Effector CD4-positive, alpha-beta T cell (primary cell): Measurements from ENCODE around the gene ZNF160.
"Not testable (repeated sequence)": the region's sequence is repeated elsewhere in the genome, so short reads cannot be mapped to it uniquely, and the experiment has no call there.

ENCODE experiments used
- DNase-seq: peaks from one replicate; pipeline ENCODE4 v3.0.0-alpha.2; 2020

ZNF160 gene

DNA sequence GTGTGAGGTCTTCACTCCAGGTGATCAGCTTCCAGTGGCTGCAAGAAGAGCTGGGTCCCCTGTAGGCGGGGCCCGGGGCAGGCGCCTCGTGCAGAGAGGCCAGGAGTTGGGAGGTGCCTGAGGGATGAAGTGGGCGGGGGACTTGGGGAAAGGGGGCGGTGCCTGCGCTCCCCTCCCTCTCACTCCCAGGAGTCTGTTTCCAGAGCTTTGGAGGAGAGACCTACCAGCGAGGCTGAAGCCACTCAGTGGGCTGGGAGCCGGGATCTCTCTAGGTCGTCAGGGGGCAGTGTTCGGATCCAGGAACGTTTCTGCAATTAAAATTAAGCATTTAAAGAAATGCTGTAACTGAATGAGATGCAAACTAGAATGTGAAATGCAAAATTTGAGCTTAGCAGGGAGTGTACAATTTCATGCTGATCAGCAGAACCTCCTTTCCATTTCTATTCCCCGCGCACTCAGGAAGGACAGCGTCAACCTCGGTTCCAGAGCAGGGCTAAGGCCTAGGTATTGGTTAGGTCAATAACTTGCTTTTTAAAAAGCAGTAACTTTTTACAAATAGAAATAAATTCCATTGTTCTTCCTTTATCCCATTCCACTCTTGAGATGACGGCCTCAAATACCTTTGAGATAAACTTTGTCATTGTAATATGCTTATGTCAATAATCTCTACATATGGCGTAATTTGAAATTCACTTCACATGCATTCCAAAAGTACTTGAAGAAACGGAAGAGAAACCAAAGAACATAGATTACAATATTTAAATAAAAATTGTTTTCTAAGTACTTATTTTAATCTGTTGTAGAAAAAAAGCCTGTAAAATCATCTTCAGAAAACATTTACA, 11.6 kb downstream of the ZNF160 start:
- DNase-seq = no peak

DNA sequence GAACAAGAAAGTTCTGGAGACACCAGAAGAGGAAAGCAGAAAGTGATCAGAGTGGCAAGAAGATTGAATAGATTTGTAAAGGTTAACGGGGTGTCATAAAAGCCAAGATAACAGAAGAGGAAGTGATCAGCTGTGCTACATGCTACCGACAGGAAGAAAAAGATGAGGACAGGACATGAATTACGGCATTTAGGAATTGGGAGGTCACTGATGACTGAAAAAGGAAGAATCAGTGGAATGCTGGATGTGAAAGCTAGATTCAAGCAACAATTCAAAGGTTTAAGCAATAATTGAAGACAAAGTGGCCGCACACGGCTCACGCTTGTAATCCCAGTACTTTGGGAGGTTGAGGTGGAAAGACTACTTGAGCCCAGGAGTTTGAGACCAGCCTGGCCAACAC, 15.1 kb downstream of the ZNF160 start:
- no peak for DNase-seq

DNA sequence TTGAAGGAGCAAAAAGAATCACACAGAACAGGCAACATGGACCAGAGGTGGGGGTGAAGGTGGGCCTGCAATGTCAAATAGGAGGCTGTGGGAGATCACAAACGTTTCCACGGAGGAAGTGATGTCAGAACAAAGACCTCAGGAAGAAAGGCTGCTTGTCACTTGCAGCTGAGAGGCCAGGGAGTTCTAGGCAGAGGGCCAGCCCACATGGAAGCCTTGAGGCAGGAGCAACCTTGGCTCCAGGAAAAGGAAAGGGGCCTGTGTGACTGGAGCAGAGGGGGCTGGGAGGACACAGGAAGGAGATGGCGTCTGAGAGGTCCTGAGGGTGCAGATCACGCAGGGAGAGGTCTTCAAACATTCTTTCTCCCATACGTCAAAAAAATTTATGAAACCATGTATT, 16.3 kb downstream of the ZNF160 start:
- DNase-seq = no peak

DNA sequence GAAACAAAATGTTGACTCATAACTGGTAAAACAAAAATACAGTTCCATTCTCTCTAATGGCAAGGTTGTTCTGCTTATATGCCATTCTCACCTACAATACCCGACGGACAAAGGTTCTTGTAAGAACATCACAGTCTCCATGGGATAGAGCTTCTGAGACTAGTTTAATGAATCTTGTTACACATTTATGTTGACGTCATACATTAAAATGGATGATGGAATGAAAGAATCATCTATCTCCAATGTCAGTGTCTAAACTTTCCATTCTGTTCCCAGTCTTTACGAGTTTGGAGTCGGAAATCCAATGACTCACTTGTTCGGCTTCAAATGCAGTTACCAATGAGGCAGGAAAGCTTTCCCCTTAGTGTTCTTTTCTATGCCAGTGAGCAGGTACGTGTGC, 17.7 kb downstream of the ZNF160 start:
- no peak for DNase-seq

DNA sequence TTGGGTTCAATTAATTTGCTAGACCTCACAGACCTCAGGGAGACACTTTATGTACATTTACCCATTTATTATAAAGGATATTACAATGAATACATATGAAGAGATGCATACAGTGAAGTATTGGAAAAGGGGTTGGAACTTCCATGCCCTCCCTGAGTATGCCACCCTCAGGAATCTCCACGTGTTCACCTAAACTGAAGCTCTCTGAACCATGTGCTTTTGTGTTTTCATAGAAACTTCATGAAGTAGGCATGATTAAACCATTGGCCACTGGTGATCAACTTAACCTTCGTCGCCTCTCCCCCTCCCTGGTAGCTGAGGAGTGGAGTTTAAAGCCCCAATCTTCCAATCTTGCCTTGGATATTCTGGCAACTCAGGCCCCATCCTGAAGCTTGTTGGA, 20.3 kb downstream of the ZNF160 start:
- DNase-seq = no peak

DNA sequence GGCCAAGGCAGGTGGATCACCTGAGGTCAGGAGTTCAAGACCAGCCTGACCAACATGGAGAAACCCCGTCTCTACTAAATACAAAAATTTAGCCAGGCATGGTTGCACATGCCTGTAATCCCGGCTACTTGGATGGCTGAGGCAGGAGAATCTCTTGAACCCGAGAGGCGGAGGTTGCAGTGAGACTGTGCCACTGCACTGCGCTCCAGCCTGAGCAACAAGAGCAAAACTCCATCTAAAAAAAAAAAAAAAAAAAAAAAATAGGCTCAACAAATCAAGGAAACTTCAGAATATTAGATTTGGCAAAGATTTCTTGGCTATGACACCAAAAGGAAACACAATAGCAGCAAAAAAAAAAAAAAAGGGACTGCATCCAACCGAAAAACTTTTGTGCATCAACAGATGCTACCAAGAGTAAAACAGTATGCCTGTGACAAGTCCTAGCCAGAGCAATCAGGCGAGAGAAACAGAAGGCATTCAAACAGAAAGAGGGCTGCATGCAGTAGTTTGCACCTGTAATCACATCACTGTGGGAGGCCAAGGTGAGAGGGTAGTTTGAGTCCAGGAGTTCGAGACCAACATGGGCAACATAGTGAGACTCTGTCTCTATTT, 23.8 kb downstream of the ZNF160 start:
- no peak for DNase-seq

DNA sequence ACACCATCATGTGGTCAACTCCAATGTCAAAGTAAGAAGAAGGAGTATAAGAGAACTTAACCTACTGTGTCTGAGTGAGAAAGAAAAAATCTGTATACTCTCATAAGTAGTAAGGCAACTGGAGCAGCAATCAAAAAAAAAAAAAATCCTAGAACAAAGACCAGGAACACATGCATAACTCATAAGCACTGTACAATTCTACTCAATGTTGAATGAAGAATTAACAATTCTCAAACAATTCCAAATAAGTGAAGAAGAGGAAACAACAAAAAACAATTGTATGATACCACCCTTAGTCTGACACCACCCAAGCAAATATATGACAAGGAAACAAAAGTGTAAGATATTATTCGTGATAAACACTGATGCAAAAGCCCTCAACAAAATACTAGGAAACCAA, 24.6 kb downstream of the ZNF160 start:
- no peak for DNase-seq

DNA sequence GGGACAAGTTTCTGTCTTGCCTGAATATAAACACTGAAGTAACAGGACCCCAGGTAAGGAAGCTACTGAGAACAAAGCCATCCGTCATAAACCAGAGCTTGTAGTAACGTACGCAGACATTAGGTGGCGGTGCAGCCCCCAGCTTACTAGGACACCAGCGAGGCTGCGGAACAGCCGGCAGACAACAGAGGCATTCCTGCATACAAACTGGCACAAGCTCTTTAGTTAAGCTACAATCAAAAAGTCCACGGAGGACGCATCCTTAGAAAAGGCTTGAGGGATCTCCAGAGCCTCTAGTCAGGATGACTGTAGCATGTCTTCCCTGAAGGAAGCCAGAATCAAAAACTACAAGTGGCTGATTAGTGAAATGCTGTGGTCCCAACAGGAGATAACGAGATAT, 26.2 kb downstream of the ZNF160 start:
- no peak for DNase-seq

DNA sequence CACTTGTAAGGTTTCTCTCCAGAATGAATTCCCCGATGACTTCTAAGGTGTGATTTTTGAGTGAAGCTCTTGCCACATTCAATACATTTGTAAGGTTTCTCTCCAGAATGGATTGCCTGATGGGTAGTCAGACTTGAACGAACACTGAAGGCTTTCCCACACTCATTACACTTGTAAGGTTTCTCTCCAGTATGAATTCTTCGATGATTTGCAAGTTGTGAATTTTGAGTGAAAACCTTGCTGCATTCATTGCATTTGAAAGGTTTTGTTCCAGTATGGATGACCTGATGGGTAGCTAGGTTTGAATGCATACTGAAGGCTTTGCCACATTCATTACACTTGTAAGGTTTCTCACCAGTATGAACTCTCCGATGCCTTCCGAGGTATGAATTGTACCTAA, 34.4 kb downstream of the ZNF160 start:
- no peak for DNase-seq

DNA sequence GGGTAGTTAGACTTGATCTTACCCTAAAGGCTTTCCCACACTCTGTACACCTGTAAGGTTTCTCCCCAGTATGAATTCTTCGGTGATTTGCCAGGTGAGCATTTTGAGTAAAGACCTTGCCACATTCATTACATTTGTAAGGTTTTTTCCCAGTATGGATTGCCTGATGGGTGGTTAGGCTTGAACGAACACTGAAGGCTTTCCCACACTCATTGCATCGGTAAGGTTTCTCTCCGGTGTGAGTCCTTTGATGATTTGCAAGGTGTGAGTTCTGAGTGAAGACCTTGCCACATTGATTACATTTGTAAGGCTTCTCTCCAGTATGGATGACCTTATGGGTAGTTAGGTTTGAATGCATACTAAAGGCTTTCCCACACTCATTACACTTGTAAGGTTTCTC, 35.0 kb downstream of the ZNF160 start:
- DNase-seq = no peak

DNA sequence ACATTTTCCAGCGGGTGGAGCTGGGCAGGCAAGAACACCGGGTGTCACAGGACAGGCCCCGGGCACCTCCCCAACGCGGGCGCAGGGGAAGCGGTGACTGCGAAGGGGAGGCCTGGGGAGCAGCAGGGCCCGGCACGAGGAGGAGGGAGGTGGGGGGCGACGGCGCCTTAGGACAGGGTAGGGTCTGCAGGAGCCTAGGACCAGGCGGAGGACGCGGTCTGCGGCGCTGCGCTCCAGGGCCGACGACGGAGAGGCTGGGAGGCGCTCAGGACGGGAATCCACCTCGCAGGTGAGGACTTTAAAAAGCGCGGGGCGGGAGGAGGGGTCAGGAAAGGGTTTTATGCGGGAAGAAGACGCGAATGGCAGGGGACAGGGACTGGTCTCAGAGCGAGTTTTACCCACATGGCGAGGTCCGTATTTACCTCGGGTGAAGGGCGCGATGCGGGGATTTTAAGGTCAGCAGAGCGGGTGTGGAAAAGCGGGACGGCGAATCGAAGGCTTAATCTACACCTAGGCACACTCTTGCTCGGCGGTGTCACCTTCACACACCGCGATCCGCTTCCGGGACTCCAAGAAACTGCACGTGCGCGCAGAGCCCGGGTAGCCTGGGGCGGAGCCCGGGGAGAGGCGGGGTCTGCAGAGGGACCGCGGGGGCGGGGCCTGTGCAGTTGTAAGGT, 45.2 kb downstream of the ZNF160 start:
- no peak for DNase-seq

DNA sequence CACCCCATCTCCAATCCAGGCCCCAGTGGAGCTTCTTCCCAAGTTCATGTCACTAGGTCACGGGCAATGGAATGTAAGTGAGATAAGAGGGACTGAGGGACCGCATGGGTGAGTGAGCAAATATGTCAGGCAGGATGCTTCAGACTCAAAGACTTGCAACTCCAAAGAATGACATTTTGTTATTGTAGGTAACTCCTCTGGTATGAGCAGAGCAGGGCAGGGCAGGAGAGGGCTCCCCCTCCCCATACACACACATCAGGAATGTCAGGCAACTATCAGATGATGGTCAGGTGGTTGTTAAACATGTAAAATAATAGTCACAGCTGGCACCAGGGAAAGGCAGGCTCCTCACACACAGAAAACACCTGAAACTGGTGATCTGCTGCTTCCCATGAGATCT, 48.1 kb downstream of the ZNF160 start:
- DNase-seq = no peak

DNA sequence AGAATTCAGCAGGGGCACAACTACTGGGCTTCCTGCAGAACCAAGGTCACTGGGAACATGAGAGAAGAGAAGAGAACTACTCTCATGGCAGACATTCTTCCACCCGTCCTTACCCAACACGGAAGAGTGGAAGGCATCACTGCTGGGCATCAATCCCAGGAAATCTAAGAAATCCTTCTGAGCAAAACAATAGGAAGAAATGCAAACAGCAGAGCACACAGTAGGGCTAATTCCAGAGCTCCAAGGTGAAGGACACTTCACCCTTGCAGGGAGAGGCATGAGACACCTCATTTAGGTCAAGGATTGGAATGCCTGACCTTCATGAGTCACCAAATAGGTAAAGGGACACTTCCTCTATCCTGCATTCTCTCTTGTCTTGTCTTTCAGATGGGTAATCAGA, 55.8 kb downstream of the ZNF160 start:
- DNase-seq = no peak

DNA sequence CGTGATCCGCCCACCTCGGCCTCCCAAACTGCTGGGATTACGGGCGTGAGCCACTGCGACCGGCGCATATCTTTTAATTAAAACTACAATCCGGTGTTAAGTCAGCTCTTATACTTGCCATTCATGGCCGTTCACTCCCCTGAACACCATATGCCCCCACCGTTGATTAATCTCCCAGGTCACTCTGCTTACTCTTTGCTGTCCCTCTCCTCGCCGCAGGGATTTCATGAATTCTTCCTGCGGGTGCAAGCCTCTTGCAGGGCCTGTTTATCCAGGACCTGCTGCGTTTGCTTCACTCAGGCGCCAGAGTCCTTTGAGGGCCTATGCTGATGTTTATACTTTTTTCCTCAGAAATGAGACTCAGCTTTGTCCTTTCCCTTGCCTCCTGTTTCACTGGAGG, 57.7 kb downstream of the ZNF160 start:
- DNase-seq = no peak

DNA sequence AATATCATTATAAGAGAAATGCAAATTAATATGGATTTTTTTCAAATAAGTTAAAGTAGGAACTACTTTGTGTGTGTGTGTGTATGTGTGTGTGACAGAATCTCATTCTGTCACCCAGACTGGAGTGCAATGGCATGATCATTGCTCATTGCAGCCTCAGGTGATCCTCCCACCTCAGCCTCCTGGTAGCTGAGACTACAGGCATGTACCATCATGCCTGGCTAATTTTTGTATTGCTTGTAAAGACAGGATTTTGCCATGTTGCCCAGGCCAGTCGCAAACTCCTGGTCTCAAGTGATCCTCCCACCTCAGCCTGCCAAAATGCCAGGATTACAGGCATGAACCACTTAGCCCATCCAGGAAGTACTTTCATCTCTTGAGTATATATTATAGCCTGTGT, 61.9 kb downstream of the ZNF160 start:
- DNase-seq = no peak

DNA sequence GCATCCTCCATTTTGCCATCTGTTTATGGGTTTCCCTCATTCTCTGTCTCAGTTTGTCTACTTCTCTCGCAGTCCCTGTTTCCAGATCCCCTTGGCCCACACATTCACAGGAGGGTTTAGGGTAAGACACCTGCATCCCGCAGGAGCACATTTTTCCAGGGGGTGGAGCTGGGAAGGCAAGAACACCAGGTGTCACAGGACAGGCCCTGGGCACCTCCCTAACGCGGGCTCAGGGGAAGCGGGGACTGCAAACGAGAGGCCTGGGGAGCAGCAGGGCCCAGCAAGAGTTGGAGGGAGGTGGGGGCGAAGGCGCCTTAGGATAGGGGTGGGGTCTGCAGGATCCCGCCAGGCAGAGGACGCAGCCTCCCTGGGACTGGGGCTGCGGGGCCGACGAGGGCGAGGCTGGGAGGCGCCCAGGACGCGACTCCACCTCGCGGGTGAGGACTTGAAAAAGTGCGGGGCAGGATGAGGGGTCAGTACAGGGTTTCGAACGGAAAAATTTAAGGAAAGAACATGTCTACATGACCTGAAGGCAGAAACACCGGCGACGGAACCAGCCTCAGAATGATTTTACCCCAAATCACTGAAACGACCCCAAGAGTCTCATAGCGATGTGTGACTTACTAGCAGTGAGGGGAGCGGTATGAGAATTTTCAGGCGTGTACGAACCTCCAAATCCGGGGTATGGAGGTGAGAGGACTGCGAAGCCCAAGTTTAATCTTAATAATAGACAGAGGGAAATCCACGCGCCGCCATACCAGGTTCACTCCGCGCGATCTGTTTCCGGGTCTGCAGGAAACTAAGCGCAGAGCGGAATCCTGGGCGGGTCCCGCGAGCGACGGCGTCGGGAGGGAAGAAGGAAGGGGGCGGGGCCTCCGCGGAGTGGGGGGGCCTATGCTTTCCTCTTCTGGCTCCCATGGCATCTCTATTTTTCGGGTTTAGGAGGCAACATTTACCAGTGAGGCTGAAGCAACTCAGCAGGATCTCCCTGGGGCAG, 65.8 kb downstream of the ZNF160 start:
- DNase-seq = no peak

DNA sequence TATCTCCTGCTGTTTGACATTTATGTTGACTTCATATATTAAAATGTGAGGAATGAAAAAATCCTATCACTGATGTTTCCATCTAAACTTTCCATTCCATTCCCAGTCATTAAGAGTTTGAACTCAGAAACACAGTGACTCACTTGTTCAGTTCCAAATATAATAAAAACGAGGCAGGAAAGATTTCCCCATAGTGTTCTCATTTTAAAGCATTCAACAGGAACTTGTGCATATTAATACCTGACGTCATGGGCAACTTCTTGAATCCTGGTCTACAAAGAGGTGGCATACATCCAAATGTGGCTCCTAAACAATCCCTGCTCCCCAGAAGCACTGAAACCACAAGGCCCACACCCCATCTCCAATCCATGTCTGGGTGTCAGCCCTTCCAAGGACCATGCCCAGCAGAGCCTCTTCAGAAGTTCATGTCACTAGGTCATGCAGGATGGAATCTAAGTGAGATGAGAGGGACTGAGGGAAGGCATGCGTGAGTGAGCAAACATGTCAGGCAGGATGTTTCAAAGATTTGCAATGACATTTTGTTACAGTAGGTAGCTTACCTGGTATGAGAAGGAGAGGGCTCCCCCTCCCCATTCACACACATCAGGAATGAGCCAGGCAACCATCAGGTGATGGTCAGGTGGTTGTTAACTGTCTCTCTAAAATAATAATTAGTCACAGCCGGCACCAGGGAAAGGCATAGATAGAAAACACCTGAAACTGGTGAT, 68.1 kb downstream of the ZNF160 start:
- DNase-seq = no peak

DNA sequence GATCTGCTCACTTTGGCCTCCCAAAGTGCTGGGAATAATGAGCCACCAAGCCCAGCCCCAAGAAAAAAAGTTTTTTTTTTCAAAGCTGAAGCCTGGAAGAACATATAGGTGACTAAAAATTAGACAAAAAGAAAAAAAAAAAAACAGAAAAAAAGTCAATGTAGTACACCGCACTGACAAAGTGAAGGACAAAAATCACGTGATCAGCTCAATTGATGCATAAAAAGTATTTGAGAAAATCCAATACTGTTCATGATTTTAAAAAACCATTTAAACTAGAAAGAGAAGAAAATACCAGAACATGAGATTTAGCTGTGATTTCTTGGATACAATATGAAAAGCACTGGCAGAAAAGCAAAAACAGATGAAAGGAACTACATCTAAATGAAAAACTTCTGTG, 69.2 kb downstream of the ZNF160 start:
- DNase-seq = no peak

DNA sequence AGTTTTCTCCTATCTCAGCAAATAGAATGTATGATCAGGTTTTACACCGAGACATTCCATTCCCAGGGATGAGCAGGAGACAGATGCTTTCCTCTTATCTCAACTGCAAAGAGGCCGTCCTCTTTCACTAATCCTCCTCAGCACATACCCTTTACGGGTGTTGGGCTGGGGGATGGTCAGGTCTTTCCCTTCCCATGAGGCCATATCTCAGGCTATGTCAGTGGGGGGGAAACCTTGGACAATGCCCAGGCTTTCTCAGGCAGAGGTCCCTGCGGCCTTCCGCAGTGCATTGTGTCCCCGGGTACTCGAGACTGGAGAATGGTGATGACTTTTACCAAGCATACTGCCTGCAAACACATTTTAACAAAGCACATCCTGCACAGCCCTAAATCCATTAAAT, 74.9 kb downstream of the ZNF160 start:
- DNase-seq = not testable (repeated sequence)

DNA sequence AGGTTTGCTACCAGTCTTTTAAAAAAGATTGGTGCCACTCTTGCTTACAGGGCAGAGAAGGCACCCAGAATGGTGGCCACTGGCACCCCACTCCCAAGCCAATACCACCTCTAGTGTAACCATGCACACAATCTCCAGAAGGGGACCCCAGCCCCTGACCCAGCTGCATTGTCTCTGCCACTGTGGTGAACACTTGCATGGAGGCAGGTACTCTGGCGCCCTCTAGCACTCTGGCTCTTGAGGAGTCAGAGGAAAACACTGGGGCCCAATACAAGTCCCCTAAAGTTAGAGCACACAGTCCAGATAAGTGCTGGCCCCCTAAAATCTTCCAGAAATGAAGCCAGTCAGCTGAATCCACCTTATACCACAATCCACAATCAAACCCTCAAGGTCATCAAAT, 83.5 kb downstream of the ZNF160 start:
- no peak for DNase-seq
